OCI-LY1 (cell line): Measurements from ENCODE around the gene BPIFB2.

Experiments
- H2AFZ ChIP-seq: fragments of 200-600 bp; sonication (generic), shearing (Covaris generic); 2 replicates; pipeline ENCODE4 v1.6.0; 2014; ENCODE audit warnings: antibody characterized with exemption, mild to moderate bottlenecking, low read length
- H3F3A ChIP-seq: fragments of 200-600 bp; sonication (generic), shearing (Covaris generic); 2 replicates; pipeline ENCODE4 v1.6.0; 2014; ENCODE audit warnings: mild to moderate bottlenecking, antibody characterized with exemption, low read length, moderate library complexity; ENCODE audit not compliant: insufficient read depth
- H3K27ac ChIP-seq: fragments of 200-600 bp; sonication (generic); 2 replicates; pipeline ENCODE4 v1.5.1; 2014; ENCODE audit warnings: low read length, mixed run types, mild to moderate bottlenecking, low read depth; ENCODE audit not compliant: poor library complexity, severe bottlenecking
- H3K27me3 ChIP-seq: fragments of 200-600 bp; sonication (generic); 2 replicates; pipeline ENCODE4 v1.6.0; 2014; ENCODE audit warnings: antibody characterized with exemption, mild to moderate bottlenecking, low read length, moderate library complexity; ENCODE audit not compliant: insufficient read depth
- H3K36me3 ChIP-seq: fragments of 200-600 bp; sonication (generic); 2 replicates; pipeline ENCODE4 v1.6.1; 2014; ENCODE audit warnings: mild to moderate bottlenecking, antibody characterized with exemption, low read length, moderate library complexity, mixed read lengths; ENCODE audit not compliant: insufficient read depth
- H3K4me1 ChIP-seq: fragments of 200-600 bp; sonication (generic); 2 replicates; pipeline ENCODE4 v1.5.1; 2014; ENCODE audit warnings: mild to moderate bottlenecking, low read length, moderate library complexity; ENCODE audit not compliant: insufficient read depth, severe bottlenecking
- H3K4me2 ChIP-seq: fragments of 200-600 bp; sonication (generic), shearing (Covaris generic); 2 replicates; pipeline ENCODE4 v1.6.1; 2014; ENCODE audit warnings: low read length
- H3K4me3 ChIP-seq: fragments of 200-600 bp; sonication (generic); 2 replicates; pipeline ENCODE4 v1.5.1; 2014; ENCODE audit warnings: low read length, low read depth, mild to moderate bottlenecking, mixed read lengths; ENCODE audit not compliant: poor library complexity, severe bottlenecking
- H3K79me2 ChIP-seq: fragments of 200-600 bp; shearing (Covaris generic); 2 replicates; pipeline ENCODE4 v1.6.1; 2016; ENCODE audit warnings: mixed run types, low read length, mixed read lengths; ENCODE audit not compliant: insufficient read depth
- H3K9ac ChIP-seq: fragments of 200-600 bp; sonication (generic), shearing (Covaris generic); 2 replicates; pipeline ENCODE4 v1.6.1; 2014; ENCODE audit warnings: mild to moderate bottlenecking, low read length, mixed read lengths
- H3K9me2 ChIP-seq: fragments of 200-600 bp; sonication (generic), shearing (Covaris generic); 2 replicates; pipeline ENCODE4 v1.6.1; 2014; ENCODE audit warnings: low read depth, mild to moderate bottlenecking, low read length, mixed read lengths
- H3K9me3 ChIP-seq: fragments of 200-600 bp; shearing (Covaris generic); 2 replicates; pipeline ENCODE4 v1.6.1; 2014; ENCODE audit warnings: low read length, mixed read lengths
- H4K20me1 ChIP-seq: fragments of 200-600 bp; sonication (generic), shearing (Covaris generic); 2 replicates; pipeline ENCODE4 v1.6.0; 2016; ENCODE audit warnings: mild to moderate bottlenecking, low read length; ENCODE audit not compliant: insufficient read depth
- CTCF ChIP-seq: fragments of 200-600 bp; sonication (generic), shearing (Covaris generic); IDR thresholded peaks from 2 replicates; pipeline ENCODE4 v1.5.1; 2017; ENCODE audit warnings: mild to moderate bottlenecking, antibody characterized with exemption, low read length, moderate library complexity, mixed read lengths
- EZH2 ChIP-seq: fragments of 200-600 bp; sonication (generic), shearing (Covaris generic); IDR thresholded peaks from 2 replicates; pipeline ENCODE4 v1.8.0; 2017; ENCODE audit warnings: borderline replicate concordance, mixed run types, mild to moderate bottlenecking, antibody characterized with exemption, low read length, moderate library complexity, mixed read lengths

The BPIFB2 gene

DNA sequence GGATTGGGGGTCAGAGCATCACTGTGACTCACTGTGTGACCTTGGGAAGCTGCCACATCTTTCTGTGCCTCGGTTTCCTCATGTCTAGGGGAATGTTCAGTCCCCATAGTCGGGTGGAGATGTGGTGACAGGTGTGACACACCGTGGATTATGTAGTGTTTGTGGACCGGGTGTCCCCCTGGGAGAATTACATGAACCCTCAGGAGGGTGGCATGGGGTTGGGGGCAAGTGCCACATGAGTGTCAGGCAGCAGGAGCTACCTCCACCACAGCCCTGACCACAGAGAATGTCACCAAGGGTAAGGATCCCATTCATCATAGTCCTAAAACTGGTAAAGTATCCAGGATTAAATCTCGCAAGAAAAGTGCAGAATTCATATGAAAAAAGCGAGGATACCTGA, 26.5 kb upstream of the BPIFB2 start:
- H3K27me3 ChIP-seq, result no peaks in the 10 kb centered on the region; the same call in none of the 2 replicates
- H3K27ac ChIP-seq, result no peak overlapping the region
- no peak overlapping the region for H3K4me3 ChIP-seq
- H3K9me3 ChIP-seq, result no peaks in the 10 kb centered on the region
- H3K9me2 ChIP-seq, result no peaks in the 10 kb centered on the region
- H3K36me3 ChIP-seq, result no peaks in the 10 kb centered on the region
- H4K20me1 ChIP-seq, result no peaks in the 10 kb centered on the region
- H3F3A ChIP-seq, result no peaks in the 10 kb centered on the region
- no peak overlapping the region for H2AFZ ChIP-seq
- H3K4me1 ChIP-seq, result no peaks in the 10 kb centered on the region
- H3K9ac ChIP-seq, result no peak overlapping the region
- no peak overlapping the region for H3K4me2 ChIP-seq
- H3K79me2 ChIP-seq, result no peaks in the 10 kb centered on the region
- TF ChIP-seq CTCF (no peak), EZH2 (no peak)

- H3K27ac ChIP-seq, result no peak overlapping the region
- H2AFZ ChIP-seq, result no peak overlapping the region
- H3F3A ChIP-seq, result no peaks in the 10 kb centered on the region
- no peak overlapping the region for H3K9ac ChIP-seq
- no peaks in the 10 kb centered on the region for H3K79me2 ChIP-seq
- H3K4me2 ChIP-seq, result no peak overlapping the region
- no peaks in the 10 kb centered on the region for H3K9me3 ChIP-seq
- H3K36me3 ChIP-seq, result no peaks in the 10 kb centered on the region
- H3K4me3 ChIP-seq, result no peak overlapping the region
- no peaks in the 10 kb centered on the region for H3K9me2 ChIP-seq
- TF ChIP-seq EZH2 (no peak), CTCF (no peak)
- no peaks in the 10 kb centered on the region for H3K4me1 ChIP-seq
- H4K20me1 ChIP-seq, result no peaks in the 10 kb centered on the region
- no peaks in the 10 kb centered on the region; the same call in 1 of the 2 replicates for H3K27me3 ChIP-seq
Observed at GRCh38 chr20:32982617-32983458, 24.7 kb upstream of the BPIFB2 start.

GRCh38 chr20:32983459-32984112, 23.9 kb upstream of the BPIFB2 start:
- no peak overlapping the region for H3K4me3 ChIP-seq
- no peak overlapping the region for H3K27ac ChIP-seq
- no peaks in the 10 kb centered on the region for H4K20me1 ChIP-seq
- H3K9ac ChIP-seq, result no peak overlapping the region
- no peaks in the 10 kb centered on the region for H3K9me3 ChIP-seq
- H3K36me3 ChIP-seq, result no peaks in the 10 kb centered on the region
- H3F3A ChIP-seq, result no peaks in the 10 kb centered on the region
- H3K4me1 ChIP-seq, result no peaks in the 10 kb centered on the region
- no peaks in the 10 kb centered on the region for H3K79me2 ChIP-seq
- H3K9me2 ChIP-seq, result no peaks in the 10 kb centered on the region
- no peak overlapping the region for H2AFZ ChIP-seq
- TF ChIP-seq CTCF (no peak), EZH2 (no peak)
- no peak overlapping the region for H3K4me2 ChIP-seq
- H3K27me3 ChIP-seq, result no peaks in the 10 kb centered on the region; the same call in 1 of the 2 replicates
